HCT116 (cell line): ENCODE measurements around the gene FAM98C. TPM values are rescaled to one million over a fixed set of nuclear protein-coding genes. Genes with fewer than 3 reads are reported as not detected.

ENCODE experiments used
- ATAC-seq: fragments of 200-7000 bp; cut with Tn5 transposase; 2 replicates; pipeline ENCODE4 v1.9.1; 2020; ENCODE audit warnings: mild to moderate bottlenecking, moderate library complexity
- BruUV-seq: library from RNA; stranded (reverse); fragments of 400-500 nt; replicated peaks from 2 replicates; lab custom pipeline; 2021; lab: Mats Ljungman, UMichigan
- CTCF ChIA-PET: fragments of 300-600 bp; sonication (Branson Sonifier 250); formaldehyde crosslinking; loops from one replicate; lab custom pipeline; 2021; ENCODE audit warnings: antibody characterized with exemption; lab: Charles Lee
- POLR2A ChIA-PET: fragments of 300-600, 350-600 bp; sonication (Branson Sonifier 250); formaldehyde crosslinking; loops from one replicate; lab custom pipeline; 2021; ENCODE audit warnings: antibody characterized with exemption; lab: Charles Lee
- RAD21 ChIA-PET, 2 experiments: fragments of 300-600 bp; sonication (Branson Sonifier 250); formaldehyde crosslinking; loops; one replicate each; lab custom pipeline; 2023; ENCODE audit warnings: low total read pairs in 2 of 2; ENCODE audit not compliant: uncharacterized antibody in 2 of 2, unreplicated experiment in 2 of 2, low non-redundant PET in 1 of 2; lab: Charles Lee
- DNase-seq: peaks from one replicate; pipeline ENCODE4 v3.0.0-alpha.2; 2010; ENCODE audit warnings: low read depth, low spot score
- H2AFZ ChIP-seq: fragments of 200-600 bp; shearing (Covaris generic), sonication (generic); 2 replicates; pipeline ENCODE4 v1.6.1; 2017; ENCODE audit warnings: low read depth, mixed run types, mixed read lengths, antibody characterized with exemption, low read length; ENCODE audit not compliant: poor library complexity, severe bottlenecking
- H3K27ac ChIP-seq: 2 replicates; pipeline ENCODE4 v1.5.1; 2012; ENCODE audit warnings: low read depth, low read length
- H3K27me3 ChIP-seq: fragments of 200-600 bp; sonication (generic); 2 replicates; pipeline ENCODE4 v1.6.1; 2016; ENCODE audit warnings: mixed run types, low read length, mixed read lengths; ENCODE audit not compliant: insufficient read depth
- H3K36me3 ChIP-seq, 2 experiments: fragments of 200-500 bp in 1 of 2; fragments of 200-600 bp in 1 of 2; sonication (Bioruptor generic) in 1 of 2; sonication (generic) in 1 of 2; 2 replicates each; pipeline versions ENCODE4 v1.5.1 to v1.6.1; 2014 to 2016; ENCODE audit warnings: low read length in 2 of 2, inconsistent platforms in 1 of 2, mixed read lengths in 1 of 2, mixed run types in 1 of 2; ENCODE audit not compliant: insufficient read depth in 2 of 2, control insufficient read depth in 1 of 2
- H3K4me1 ChIP-seq, 2 experiments: fragments of 200-600 bp in 1 of 2; sonication (generic) in 1 of 2; 2 replicates each; pipeline versions ENCODE4 v1.5.1 to v1.6.1; 2012 to 2017; ENCODE audit warnings: low read length in 2 of 2, inconsistent platforms in 1 of 2, mild to moderate bottlenecking in 1 of 2, mixed read lengths in 1 of 2, mixed run types in 1 of 2, moderate library complexity in 1 of 2; ENCODE audit not compliant: insufficient read depth in 2 of 2, control insufficient read depth in 1 of 2
- H3K4me2 ChIP-seq: fragments of 200-600 bp; sonication (generic); 2 replicates; pipeline ENCODE4 v1.6.1; 2017; ENCODE audit warnings: mixed run types, low read length, mixed read lengths
- H3K4me3 ChIP-seq, 2 experiments: fragments of 200-600 bp in 1 of 2; sonication (generic) in 1 of 2; replicated peaks in 1 of 2; 2 replicates each; pipeline ENCODE4 v1.5.1; 2011 to 2016; ENCODE audit warnings: low read length in 2 of 2, control low read depth in 1 of 2, low read depth in 1 of 2, mild to moderate bottlenecking in 1 of 2, mixed read lengths in 1 of 2, mixed run types in 1 of 2
- H3K79me2 ChIP-seq: fragments of 200-600 bp; sonication (generic); 2 replicates; pipeline ENCODE4 v1.6.1; 2017; ENCODE audit warnings: mild to moderate bottlenecking, mixed run types, low read length, moderate library complexity, mixed read lengths; ENCODE audit not compliant: insufficient read depth
- H3K9ac ChIP-seq: fragments of 200-600 bp; sonication (generic); 2 replicates; pipeline ENCODE4 v1.6.1; 2016; ENCODE audit warnings: low read length, mixed read lengths
- H3K9me2 ChIP-seq: fragments of 200-600 bp; sonication (generic), shearing (Covaris generic); 2 replicates; pipeline ENCODE4 v1.6.1; 2017; ENCODE audit warnings: mixed run types, mild to moderate bottlenecking, moderate library complexity; ENCODE audit not compliant: insufficient read depth
- H3K9me3 ChIP-seq, 2 experiments: fragments of 200-500 bp in 1 of 2; fragments of 200-600 bp in 1 of 2; sonication (Bioruptor generic) in 1 of 2; sonication (generic) in 1 of 2; 2 replicates each; pipeline ENCODE4 v1.6.1; 2014 to 2017; ENCODE audit warnings: low read length in 2 of 2, mixed read lengths in 2 of 2, inconsistent platforms in 1 of 2, low read depth in 1 of 2, mild to moderate bottlenecking in 1 of 2, mixed run types in 1 of 2, moderate library complexity in 1 of 2; ENCODE audit not compliant: control insufficient read depth in 1 of 2, insufficient read depth in 1 of 2
- H4K20me1 ChIP-seq: fragments of 200-600 bp; sonication (generic), shearing (Covaris generic); 2 replicates; pipeline ENCODE4 v1.6.1; 2017; ENCODE audit warnings: mixed run types, mild to moderate bottlenecking, moderate library complexity; ENCODE audit not compliant: insufficient read depth
- CEBPB ChIP-seq: IDR thresholded peaks from 2 replicates; pipeline ENCODE4 v1.6.1; 2012; ENCODE audit warnings: low read depth
- EZH2 ChIP-seq: fragments of 200-600 bp; sonication (generic); IDR thresholded peaks from 2 replicates; pipeline ENCODE4 v1.6.1; 2017; ENCODE audit warnings: antibody characterized with exemption, mixed run types
- EZH2phosphoT487 ChIP-seq: fragments of 200-600 bp; IDR thresholded peaks from 2 replicates; pipeline ENCODE4 v1.6.1; 2018; ENCODE audit warnings: antibody characterized with exemption, borderline replicate concordance
- ZNF274 ChIP-seq: fragments of 200-500 bp; sonication (Bioruptor generic); IDR thresholded peaks from 2 replicates; pipeline ENCODE4 v1.6.1; 2014; ENCODE audit warnings: mild to moderate bottlenecking, low read depth, low read length, inconsistent platforms
- intact Hi-C: fragments of 100-400 bp; cut with micrococcal nuclease; formaldehyde crosslinking; loops from 2 replicates; pipeline ENCODE4 v1.10.0; 2022
- total RNA-seq: library from RNA; stranded (reverse); gene quantifications from one replicate; pipeline ENCODE4 v1.2.1, GENCODE V29; 2021; ENCODE audit not compliant: unreplicated experiment
- TF ChIP-seq, protein P1 (sequence below): IDR thresholded peaks from 2 replicates; pipeline ENCODE4 v1.6.1; 2012; ENCODE audit warnings: low read depth

The FAM98C gene
- total RNA-seq, 1 experiment from 2014 or later = 33.8 TPM

DNA sequence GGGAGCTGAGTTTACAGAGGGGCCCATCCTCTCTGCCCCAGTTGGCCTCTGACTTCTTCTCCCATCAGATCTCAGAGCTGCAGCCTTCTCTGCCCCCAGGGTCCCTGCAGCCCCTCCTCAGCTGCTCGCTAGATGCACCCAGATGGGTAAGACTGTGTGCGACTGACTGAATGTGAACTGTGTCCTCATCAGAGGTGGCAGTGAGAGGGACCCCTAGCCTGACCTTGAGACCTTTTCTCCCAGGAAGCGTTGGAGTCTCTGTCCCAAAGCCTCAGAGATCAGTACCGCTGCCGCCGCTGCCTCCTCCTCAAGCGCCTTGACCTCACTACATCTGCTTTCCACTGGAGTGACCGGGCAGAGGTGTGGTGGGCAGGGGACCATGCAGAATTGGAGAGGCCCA lies 2.4 kb downstream of the FAM98C start:
- H2AFZ ChIP-seq = no peak overlapping the region
- ATAC-seq (no peak), DNase-seq (no peak)
- ChIA-PET POLR2A (interaction anchor here (1.1 kb wide), 1 partner anchor 11 kb away, joined by 3 read pairs; no protein-coding TSS in a partner anchor), CTCF (interaction anchor here (3.3 kb wide), 1 partner anchor 229 kb away, joined by 28 read pairs; no protein-coding TSS in a partner anchor), RAD21 (no interaction called here)
- H3K27ac ChIP-seq = no peak overlapping the region
- H4K20me1 ChIP-seq = no peaks in the 10 kb centered on the region
- intact Hi-C loops = loop anchor here (10.0 kb wide), 1 partner anchor 110 kb away; no protein-coding TSS in a partner anchor
- no peaks in the 10 kb centered on the region for H3K27me3 ChIP-seq
- H3K79me2 ChIP-seq = peaks cover 9% of the 10 kb centered on the region; the same call in 1 of the 2 replicates
- no peaks in the 10 kb centered on the region for H3K9me3 ChIP-seq
- peaks cover 9% of the 10 kb centered on the region in 2 experiments; a peak in 2 of 4 replicates for H3K36me3 ChIP-seq
- H3K4me2 ChIP-seq = no peak overlapping the region
- no peaks in the 10 kb centered on the region for H3K9me2 ChIP-seq
- no peak overlapping the region for H3K9ac ChIP-seq
- TF ChIP-seq CEBPB (no peak), EZH2 (no peak), EZH2phosphoT487 (no peak), ZNF274 (no peak)
- TF ChIP-seq, protein P1, sequence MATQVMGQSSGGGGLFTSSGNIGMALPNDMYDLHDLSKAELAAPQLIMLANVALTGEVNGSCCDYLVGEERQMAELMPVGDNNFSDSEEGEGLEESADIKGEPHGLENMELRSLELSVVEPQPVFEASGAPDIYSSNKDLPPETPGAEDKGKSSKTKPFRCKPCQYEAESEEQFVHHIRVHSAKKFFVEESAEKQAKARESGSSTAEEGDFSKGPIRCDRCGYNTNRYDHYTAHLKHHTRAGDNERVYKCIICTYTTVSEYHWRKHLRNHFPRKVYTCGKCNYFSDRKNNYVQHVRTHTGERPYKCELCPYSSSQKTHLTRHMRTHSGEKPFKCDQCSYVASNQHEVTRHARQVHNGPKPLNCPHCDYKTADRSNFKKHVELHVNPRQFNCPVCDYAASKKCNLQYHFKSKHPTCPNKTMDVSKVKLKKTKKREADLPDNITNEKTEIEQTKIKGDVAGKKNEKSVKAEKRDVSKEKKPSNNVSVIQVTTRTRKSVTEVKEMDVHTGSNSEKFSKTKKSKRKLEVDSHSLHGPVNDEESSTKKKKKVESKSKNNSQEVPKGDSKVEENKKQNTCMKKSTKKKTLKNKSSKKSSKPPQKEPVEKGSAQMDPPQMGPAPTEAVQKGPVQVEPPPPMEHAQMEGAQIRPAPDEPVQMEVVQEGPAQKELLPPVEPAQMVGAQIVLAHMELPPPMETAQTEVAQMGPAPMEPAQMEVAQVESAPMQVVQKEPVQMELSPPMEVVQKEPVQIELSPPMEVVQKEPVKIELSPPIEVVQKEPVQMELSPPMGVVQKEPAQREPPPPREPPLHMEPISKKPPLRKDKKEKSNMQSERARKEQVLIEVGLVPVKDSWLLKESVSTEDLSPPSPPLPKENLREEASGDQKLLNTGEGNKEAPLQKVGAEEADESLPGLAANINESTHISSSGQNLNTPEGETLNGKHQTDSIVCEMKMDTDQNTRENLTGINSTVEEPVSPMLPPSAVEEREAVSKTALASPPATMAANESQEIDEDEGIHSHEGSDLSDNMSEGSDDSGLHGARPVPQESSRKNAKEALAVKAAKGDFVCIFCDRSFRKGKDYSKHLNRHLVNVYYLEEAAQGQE = no peak
- H3K4me1 ChIP-seq = peaks cover 8 to 17% of the 10 kb centered on the region in 2 experiments; a peak in 3 of 4 replicates
- no TSS peak for BruUV-seq
- no peak overlapping the region for H3K4me3 ChIP-seq
